DMS 273 treated with DMSO at 0.1 percent for 48 hours (cell line): ENCODE measurements around the gene HMX3.

ENCODE experiments used
- DNase-seq: peaks from one replicate; lab custom pipeline; 2025; lab: John Stamatoyannopoulos, UW

Gene HMX3

DNA sequence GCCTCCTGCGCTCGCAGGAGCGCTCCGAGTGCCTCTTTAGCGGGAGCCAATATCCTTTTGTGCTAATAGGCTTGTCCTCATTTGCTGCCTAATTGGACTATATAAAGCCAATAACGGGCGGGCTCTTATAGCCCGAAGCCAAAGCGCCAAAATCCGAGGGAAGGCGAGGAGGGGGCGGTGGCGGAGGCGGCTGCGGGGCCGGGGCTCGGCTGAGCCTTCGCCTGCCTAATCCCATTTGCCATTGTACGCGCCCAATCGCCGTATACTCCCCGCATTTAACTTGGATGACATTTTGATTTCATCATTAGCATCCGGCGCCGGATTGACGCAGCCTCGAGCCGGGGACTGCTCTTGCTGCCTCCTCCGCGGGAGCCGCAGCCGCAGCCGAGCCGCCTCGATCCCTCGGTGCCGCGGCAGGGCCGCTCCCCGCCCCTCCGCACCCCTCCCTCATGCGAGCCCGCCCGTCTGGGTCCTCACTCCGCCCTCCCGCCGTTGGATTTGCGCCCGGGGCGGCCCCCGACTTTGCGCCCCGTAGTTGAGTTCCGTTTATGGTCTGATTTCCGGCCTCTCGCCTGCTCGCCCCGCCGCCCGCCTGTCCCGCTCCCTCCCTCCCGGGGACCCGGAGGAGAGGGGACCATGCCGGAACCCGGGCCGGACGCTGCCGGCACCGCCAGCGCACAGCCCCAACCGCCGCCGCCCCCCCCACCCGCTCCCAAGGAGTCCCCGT, at the start of gene HMX3:
Gene HMX3 (plus strand): TSS at position 556 of the 727 bp plus-strand sequence. CDS start 81 bp downstream, at position 637.
- no peak for DNase-seq

DNA sequence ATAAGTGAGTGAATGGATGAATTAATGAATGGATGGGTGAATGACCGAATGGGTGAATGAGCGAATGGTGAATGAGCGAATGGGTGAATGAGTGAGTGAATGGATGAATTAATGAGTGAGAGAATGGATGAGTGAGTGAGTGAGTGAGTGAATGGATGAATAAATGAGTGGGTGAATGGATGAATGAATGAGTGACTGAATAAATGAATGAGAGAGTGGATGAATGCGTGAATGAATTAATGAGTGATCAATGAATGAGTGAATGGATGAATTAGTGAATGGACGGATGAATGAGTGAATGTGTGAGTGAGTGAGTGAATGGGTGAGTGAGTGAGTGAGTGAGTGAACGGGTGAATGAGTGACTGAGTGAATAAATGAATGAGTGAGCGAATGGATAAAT, 49.5 kb upstream of the HMX3 start:
- DNase-seq = no peak

DNA sequence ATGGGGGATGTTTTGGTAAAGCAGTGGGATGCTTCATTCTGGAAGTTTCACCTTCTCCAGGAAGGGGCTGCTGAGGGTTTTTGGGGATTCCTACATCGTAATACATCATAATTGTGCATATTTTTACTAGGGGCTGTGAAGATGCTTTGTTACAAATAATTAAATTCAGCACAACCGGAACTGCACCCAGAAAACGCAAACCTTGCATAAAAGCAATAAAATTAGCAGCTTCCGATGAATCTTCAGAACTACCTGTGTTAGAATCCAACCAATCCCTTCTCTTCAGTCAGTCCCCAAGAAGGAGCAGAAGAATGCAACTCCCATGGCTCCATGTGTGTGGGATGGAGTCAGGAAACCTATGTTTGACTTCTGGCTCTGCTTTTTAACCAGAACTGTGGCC, 48.4 kb upstream of the HMX3 start:
- no peak for DNase-seq

DNA sequence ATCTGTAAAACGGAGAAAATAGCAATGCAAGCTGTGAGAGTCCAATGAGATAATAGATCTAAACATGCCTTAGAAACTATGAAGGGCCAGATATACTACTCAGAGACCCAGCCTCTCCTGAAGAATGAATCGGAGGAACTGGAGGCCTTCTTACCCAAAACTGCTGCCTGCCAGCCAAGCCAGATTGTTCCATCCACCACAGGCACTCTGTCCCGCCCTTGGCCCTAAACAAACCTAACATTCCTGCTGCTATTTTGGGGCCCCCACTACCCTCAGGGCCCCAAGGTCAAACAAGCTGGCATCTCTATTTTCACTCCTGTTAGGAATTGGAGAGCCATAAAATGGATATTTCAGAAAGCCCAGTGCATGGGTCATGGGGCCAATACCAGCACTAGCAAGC, 48.0 kb upstream of the HMX3 start:
- DNase-seq = no peak

DNA sequence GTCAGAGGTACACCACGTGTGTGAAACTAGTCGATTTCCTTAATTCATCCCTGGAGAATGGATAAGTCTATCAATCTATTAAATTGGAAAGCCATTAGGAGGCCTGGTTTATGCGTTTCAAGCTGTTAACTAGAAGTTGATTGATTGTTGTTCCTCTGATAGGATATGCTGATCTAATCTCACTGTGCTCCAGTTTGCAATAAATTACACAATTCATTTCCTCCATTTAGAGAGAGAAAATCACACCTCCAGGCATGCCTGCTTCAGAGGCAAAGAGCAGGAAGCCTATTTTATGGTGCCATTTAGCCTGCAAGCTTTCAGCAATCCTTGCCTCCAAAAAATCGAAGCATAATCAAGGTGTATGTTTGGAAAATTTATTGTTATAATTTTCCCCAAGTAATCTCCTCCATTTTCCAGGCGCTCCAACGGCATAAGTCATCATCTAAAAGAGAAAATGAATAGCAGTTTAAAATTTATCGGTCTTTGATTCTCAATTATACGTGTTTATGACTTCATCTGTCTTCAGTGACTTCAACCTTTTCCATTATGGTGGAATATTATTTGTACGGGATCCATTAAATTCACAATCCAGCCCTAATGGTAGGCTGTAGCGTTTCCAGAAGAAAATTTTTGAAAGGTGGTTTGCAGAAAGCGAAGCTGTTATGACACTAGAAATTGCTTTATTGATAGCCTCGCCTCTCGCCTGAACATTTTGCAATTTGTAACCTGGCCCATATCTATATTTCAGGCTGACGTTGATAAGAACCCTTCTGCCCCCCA, 42.9 kb upstream of the HMX3 start:
- no peak for DNase-seq

DNA sequence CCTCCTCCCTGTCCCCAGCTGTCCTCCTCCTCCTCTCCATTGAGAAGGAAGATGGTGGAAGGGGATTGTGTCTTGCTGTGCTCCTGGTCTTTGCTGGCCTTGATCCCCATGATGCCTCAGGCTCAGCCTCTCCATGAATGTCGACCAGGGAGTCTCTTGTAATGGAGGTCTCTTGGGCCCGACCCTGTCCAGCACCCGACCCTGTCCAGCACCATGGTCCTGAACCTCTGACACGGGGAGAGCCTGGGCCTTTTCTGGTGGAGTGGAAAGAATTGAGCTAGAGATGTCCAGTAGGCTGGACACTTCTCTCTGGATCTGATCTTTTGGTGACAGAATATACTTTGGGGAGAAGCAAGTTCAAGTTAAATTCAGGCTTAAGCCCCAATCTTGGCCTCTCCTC, 42.3 kb upstream of the HMX3 start:
- DNase-seq = no peak

DNA sequence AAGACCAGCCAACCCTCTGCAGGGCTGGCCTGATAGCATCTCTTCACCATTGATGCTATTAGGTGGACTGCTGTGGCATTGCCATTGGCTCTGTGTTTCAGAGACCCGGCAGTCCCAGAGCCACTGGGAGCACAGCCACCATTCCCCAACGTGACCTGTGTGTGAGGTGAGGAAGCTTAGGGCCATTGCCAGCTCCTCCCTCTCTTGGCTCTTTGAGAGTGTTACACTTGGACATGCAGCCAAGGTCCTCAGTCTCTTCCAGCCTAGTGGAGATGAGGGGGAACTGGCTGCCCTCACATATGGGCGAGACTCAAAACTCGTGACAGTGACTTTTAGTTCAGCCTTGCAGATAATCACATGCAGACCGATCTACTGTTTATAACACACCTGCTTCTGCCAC, 39.3 kb upstream of the HMX3 start:
- no peak for DNase-seq

DNA sequence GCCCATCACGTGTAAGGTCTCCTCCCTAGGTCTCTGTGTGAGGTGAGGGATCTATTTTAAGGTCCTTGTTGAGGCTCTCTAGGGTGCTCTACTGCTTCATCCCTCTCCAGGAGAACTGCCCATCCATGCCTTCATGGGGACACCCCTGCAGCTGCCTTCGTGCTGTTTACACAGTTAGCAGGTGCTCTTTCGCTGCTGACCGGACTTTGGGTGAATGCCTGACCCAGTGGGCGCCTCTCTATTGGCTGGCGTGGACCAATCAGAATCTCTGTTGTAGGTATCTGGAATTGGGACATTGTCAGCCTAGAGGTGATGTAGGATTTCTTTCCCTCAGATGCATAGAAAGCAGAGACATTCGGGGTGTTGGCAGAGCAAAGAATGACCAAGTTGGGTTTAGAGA, 38.7 kb upstream of the HMX3 start:
- DNase-seq = no peak

DNA sequence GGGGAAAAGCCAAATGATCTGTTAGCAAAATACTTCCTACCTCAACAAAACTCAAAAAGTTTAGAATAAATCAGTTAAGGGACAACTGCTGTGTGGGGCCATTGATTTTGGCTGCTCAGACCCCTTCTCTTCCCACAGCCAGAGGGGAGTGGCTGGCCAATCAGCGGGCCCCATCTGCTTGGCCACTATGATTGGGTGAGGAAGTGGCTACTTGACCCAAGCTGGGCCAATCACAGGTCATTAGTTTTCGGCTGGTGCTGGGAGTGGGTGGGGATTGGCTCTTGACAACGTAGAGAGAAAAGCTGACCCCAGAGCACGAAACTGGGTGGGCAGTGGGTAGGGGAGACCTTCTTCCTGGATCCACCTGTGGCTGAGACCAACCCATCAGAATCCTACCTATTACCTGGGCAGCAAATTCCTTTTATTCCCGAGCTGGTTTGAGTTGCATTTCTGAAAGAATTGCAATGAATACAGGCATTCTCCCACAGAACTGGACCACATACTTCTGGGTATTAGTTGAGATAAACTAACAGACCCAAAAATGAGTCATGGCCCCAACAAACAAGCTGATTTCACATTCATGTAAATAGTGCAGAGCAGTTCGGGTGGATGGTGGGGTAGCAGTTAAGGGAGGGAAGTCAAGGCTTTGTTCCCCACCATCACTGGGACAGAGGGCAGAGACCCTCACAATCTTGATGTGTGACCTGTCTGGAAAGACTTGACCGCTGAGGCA, 35.6 kb upstream of the HMX3 start:
- DNase-seq = no peak

DNA sequence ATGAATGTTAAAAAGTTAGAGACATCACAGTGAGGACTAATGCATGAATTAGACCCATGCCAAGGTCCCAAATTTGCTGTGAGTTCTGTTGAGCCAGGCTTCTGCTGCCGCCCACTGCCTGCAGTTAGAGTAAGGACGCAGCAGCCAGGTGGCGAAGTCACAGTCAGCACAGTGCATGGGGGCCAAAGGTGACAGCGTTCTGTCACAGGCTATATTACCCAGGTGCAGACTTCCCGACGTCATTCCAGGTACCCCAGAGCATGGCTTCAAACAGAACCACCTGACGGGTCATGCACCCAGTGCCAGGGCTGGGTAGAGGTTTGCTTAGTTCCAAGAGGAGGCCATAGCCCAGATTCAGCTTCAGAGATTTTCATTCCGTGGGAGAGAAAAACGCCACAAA, 33.9 kb upstream of the HMX3 start:
- DNase-seq = no peak

DNA sequence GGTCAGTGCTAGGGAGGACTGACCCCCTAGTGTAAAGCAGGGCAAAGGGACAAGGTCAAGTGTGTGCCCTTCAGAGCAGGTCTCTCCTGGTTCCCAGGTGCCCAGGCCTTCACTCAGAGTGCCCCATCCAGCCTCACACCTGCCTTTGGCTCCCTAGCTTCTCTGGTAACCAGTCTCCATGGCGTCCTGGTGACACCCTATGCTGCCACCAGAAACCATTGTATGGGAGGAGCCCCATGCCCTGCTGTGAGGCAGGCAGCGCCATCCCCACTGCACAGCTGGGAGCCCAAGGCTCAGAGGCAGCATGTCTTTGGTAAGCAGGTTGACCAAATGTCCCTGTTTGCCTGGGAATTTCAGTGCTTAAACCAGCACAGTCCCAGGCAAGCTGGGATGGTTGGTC, 33.1 kb upstream of the HMX3 start:
- no peak for DNase-seq

DNA sequence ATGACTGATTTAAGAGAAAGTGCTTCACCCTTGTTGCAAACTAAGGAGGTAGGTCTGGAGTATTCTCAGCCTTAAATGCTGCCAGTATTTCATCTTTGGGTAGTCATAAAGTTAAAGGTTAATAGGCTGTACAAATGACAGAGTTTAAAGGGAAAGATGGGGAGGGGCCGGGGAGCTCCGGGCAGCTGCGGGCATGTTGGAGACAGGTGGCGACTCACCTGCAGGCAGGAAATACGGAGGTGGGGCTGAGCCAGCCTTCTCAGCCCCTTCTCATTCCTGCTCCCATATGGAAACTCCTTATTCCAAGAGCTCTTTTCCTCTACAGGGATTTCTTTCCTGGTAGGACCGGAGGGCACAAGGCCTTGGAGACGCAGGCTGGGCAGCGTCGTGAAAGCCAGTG, 31.8 kb upstream of the HMX3 start:
- DNase-seq = no peak

DNA sequence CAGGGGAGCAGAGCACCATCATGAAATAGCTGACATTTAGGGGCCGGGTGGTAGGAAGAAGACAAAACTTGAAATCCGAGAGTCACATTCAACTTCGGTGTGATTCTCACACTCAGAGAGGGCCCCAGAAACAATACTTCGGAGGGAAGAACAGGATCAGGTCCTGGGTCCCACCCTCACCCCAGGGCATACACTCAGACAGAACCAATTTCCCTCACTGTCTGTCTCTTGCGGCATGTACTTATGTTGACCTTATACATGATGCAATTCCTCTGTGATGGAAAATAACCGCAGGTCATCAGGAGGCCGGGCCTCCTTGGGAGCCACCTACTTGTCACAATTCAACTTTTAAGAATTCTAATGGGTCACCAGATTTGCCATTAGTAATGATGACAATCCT, 26.3 kb upstream of the HMX3 start:
- DNase-seq = no peak

DNA sequence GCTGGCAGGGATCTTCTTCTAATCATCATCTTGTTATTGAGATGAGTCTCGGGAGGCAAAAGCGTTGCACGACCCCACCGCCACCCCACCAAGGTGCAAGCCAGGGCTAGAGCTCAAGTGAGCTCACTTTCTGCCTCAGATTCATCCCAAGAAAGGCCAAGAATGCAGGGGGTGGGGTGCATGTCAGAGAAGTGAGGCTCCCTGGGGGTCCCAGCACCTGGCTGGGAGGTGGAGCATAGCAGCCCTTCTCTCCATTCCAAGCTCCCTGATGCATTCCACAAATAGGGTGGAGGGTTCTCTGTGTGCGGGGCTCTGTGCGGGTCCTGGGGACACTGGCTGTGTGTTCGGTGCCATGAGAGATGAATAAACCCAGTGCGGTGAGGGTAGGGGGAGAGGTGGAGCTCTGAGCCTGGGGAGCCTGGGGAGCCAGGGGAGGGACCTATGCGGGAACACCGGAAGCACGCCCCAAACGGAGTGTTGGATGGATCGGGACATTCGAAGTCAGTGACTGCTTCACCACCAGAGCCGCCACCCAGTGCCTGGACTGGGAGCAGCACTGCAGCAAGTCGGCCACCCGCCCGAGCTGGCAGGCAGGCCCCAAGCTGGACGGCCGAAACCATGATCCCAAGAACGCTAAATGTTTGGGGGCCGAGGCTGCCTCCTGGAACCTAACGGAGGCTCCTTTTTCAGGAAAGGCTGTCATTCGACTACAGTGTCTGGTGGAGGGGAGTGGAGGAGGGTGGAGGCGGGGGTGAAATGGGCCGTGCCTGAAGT, 17.9 kb upstream of the HMX3 start:
- DNase-seq = no peak

DNA sequence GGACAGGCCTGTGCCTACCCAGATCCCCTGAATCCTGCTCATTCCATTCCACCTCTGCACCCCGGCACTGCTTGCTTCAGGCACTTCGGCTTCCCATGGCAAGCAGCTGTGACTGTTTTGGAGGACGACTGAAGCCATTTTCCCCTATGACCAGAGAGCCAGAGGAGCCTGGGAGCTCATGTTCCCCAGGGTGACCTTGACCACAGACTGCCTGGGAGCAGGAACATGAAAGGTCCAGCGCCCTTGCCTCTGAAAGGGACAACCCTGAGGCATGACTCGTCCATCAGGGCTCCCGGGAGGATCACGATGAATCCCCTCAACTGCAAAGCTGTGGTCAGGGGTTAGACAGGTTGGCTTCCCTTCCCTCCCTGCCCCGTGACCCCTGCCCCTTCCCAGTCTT, 16.7 kb upstream of the HMX3 start:
- no peak for DNase-seq

DNA sequence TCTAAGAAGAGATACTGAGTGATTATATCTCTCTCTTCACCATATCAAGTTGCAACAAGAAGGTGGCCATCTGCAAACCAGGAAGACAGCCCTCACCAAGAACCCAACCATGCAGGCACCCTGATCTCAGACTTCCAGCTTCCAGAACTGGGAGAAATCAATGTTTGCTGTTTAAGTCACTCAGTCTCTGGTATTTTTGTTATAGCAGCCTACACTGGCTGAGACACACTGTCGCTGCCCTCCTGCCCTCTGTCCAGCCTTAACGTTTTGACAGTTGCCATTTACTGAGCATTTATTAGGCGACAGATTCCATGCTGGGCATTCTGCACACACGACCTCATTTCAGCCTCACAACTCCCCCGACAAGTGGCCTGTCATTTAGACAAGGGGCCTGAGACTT, 9.5 kb upstream of the HMX3 start:
- no peak for DNase-seq

DNA sequence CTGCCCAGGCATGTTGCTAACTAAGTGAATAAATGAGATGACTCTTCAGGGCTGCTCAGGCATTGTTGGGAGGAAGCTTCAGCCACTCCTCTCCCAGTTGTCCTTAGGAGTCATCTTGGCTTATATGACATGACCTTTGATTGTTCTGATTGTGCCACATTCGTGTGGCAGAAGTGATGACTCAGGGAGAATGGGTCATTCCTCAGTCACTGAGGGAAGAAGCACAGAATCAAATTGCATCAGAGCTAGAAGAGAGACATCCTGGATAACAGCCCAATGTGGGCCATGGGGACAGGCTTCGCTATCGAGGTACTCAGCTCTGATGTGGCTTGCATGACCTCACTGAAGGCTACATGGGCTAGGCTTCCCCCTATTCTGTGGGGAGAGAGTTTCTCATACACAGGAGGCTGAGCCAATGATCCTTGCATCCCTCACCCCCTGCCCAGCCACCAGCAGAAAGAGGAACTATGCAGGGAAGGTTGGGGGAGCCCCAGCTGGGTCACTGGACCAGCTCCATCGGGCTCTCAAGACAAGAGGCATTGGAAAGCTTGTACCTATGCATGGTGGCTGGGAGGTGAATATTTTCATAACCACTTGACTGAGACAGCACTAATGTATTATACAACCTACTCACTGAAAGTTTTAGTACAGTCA, 6.0 kb upstream of the HMX3 start:
- no peak for DNase-seq

DNA sequence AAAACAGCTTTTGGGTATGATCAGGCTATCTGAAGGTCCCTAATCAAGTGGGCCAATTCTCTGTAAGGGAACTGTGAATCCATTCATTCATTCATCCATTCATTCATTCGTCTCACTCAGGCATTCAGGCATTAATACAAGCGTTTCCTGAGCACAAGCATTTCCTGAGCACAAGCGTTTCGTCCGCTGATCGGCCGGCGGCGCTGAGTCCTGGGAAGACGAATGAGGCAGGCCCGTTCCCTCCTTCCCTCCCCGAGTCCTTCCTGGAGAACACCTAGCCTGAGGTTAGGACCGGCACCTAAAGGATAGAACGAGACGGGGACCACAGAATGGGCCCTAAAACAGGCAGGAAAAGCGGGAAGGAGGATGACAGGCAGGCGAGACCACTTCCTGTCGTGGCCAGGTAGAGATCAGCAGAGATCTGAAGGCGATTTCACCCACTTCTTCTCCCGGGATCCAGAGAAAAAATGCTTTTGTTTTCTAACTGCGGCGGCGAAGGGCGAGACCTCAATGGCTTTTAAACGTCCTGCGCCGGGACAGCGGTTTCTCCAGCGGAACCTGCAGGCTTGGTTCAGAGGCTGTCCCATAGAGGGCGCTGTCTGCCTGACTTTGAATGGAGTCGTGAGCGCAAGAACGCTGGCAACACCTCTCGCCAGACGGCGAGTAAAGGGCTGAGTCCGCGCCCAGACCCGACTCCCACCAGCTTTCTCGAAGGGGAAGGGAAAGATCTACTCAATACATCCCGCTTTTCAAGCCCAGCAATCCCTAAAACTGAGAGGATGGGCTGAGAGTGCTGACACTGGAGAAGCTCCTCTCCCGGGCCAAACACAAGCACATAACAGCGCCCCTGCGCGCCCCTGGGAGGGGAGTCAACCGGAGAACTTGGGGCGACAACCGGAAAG, 2.9 kb upstream of the HMX3 start:
- DNase-seq = peak; percentile 47

DNA sequence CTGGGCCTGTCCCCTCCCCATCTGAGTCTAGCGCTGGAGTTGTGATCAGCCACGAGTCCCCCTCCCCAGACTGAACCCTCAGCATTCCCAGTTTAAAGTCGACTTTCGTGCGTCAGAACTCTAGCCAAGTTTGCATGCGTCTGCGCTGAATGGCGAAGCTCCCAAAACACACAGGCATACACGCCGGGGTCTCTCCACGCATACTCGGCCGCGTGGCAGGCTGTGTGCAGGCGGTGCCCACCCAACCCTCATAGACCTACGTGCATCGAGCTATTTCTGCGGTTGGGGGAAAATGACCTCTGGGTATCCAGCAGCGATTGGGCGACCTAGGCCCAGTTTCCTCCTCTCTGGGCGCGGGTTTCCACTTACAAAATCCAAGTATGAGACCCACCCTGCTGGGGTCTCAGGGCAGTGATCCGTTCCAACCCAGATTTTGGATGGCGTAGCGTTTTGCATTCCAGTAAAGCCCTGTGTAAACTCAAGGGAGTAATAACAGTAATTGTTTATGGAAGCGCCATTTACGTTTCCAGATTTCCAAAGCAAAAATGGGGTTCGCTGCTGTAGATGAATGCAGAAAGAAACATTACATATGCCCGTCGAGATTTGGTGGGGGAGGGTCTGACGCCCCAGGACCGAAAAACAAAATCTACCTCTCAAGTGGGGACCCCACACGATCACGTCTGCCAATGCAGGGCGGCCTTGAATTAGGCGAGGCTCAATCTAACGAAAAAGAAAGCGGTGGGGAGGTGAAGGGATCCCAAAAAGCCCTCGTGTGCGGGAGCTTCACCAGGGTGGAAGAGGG, 2.0 kb upstream of the HMX3 start:
- DNase-seq = no peak
